SK-N-MC (cell line): ENCODE data around the gene PRKAR1B.

Experiments
- EZH2 ChIP-seq: fragments of 200-600 bp; sonication (generic); IDR thresholded peaks from one replicate; pipeline ENCODE4 v1.6.1; 2017; ENCODE audit warnings: antibody characterized with exemption
- FOXP2 ChIP-seq: optimal IDR thresholded peaks from 2 replicates; pipeline ENCODE3; 2011; ENCODE audit warnings: mild to moderate bottlenecking, moderate library complexity; ENCODE audit not compliant: insufficient read depth; ENCODE audit errors: extremely low read length, control extremely low read depth
- POLR2AphosphoS5 ChIP-seq: IDR thresholded peaks from 2 replicates; pipeline ENCODE4 v1.6.1; 2012; ENCODE audit warnings: mild to moderate bottlenecking, low read depth, low read length, borderline replicate concordance

DNA sequence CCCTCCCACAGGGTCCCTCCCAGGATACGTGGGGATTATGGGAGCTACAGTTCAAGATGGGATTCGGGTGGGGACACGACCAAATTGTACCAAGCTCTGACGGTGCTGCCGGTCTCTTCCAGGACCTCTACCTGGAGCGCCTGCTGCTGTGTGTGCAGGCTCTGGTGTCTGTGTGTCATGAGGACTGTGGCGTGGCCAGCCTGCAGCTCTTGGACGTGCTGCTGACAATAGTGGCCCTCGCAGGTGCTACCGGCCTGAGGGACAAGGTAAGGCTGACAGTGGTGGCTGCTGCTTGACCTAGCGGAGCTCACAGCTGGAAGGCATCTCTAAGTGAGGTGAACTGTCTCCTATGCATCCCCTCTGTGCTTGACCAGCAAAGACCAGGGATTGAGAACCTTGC lies 34.5 kb upstream of the PRKAR1B start:
- TF ChIP-seq EZH2 = no peak
- TF ChIP-seq POLR2AphosphoS5 = no peak
- TF ChIP-seq FOXP2 = no peak
